SK-N-SH (cell line): ENCODE measurements around the gene MUSTN1. TPM values are rescaled to one million over a fixed set of nuclear protein-coding genes. Genes with fewer than 3 reads are reported as not detected.

Experiments used
- CTCF ChIA-PET: fragments of 300-600, 350-600 bp; formaldehyde crosslinking; extraction: SDS; loops from one replicate; lab custom pipeline; 2021; lab: Yijun Ruan, JAX
- POLR2A ChIA-PET: fragments of 350-600 bp; sonication (Branson Sonifier 250); formaldehyde crosslinking; extraction: SDS; loops from one replicate; lab custom pipeline; 2020; ENCODE audit warnings: antibody characterized with exemption, inconsistent platforms; lab: Yijun Ruan, JAX
- DNase-seq: peaks from one replicate; pipeline ENCODE4 v3.0.0; 2012
- H2AFZ ChIP-seq: fragments of 200-600 bp; sonication (generic); 2 replicates; pipeline ENCODE4 v1.8.1; 2016; ENCODE audit warnings: antibody characterized with exemption, mild to moderate bottlenecking, low read depth
- H3F3A ChIP-seq: fragments of 200-600 bp; sonication (generic); replicated peaks from 2 replicates; pipeline ENCODE3; 2016; ENCODE audit warnings: antibody characterized with exemption, mild to moderate bottlenecking; ENCODE audit not compliant: insufficient read depth
- H3K27ac ChIP-seq, 2 experiments: fragments of 200-500 bp in 1 of 2; fragments of 200-600 bp in 1 of 2; sonication (Bioruptor generic) in 1 of 2; sonication (generic), shearing (Covaris generic) in 1 of 2; 2 replicates each; pipeline versions ENCODE4 v1.5.1 to v1.6.1; 2014 to 2016; ENCODE audit warnings: low read depth in 2 of 2, inconsistent platforms in 1 of 2, low read length in 1 of 2, mild to moderate bottlenecking in 1 of 2, mixed read lengths in 1 of 2
- H3K27me3 ChIP-seq: fragments of 200-600 bp; sonication (generic), shearing (Covaris generic); 2 replicates; pipeline ENCODE4 v1.6.1; 2016; ENCODE audit warnings: mixed run types; ENCODE audit not compliant: insufficient read depth
- H3K36me3 ChIP-seq, 2 experiments: fragments of 200-500 bp in 1 of 2; fragments of 200-600 bp in 1 of 2; sonication (Bioruptor generic) in 1 of 2; sonication (generic) in 1 of 2; replicated peaks in 1 of 2; 2 replicates each; pipeline versions ENCODE3 to v1.5.1; 2014 to 2016; ENCODE audit warnings: low read length in 1 of 2, mild to moderate bottlenecking in 1 of 2; ENCODE audit not compliant: insufficient read depth in 2 of 2, control insufficient read depth in 1 of 2
- H3K4me1 ChIP-seq, 2 experiments: fragments of 200-500 bp in 1 of 2; fragments of 200-600 bp in 1 of 2; sonication (Bioruptor generic) in 1 of 2; sonication (generic), shearing (Covaris generic) in 1 of 2; 2 replicates each; pipeline versions ENCODE4 v1.5.1 to v1.6.1; 2014 to 2016; ENCODE audit warnings: low read depth in 1 of 2, low read length in 1 of 2, mixed run types in 1 of 2; ENCODE audit not compliant: insufficient read depth in 2 of 2, control insufficient read depth in 1 of 2
- H3K4me2 ChIP-seq: fragments of 200-600 bp; sonication (generic), shearing (Covaris generic); 2 replicates; pipeline ENCODE4 v1.6.1; 2017; ENCODE audit warnings: mixed run types
- H3K4me3 ChIP-seq, 2 experiments: fragments of 200-500 bp in 1 of 2; fragments of 200-600 bp in 1 of 2; sonication (Bioruptor generic) in 1 of 2; sonication (generic), shearing (Covaris generic) in 1 of 2; 2 replicates each; pipeline versions ENCODE4 v1.5.1 to v1.8.1; 2014 to 2016; ENCODE audit warnings: low read depth in 2 of 2, inconsistent platforms in 1 of 2, low read length in 1 of 2, mild to moderate bottlenecking in 1 of 2, mixed read lengths in 1 of 2, moderate library complexity in 1 of 2
- H3K79me2 ChIP-seq: fragments of 200-600 bp; sonication (generic); 2 replicates; pipeline ENCODE4 v1.8.1; 2017; ENCODE audit warnings: mild to moderate bottlenecking; ENCODE audit not compliant: insufficient read depth
- H3K9ac ChIP-seq: fragments of 200-600 bp; sonication (generic); 2 replicates; pipeline ENCODE4 v1.6.1; 2017; ENCODE audit warnings: mixed run types
- H3K9me2 ChIP-seq: fragments of 200-600 bp; sonication (generic); 2 replicates; pipeline ENCODE4 v1.6.1; 2017; ENCODE audit warnings: mixed run types
- H3K9me3 ChIP-seq: fragments of 200-600 bp; sonication (generic); 2 replicates; pipeline ENCODE4 v1.6.1; 2017; ENCODE audit warnings: mixed run types, mild to moderate bottlenecking, moderate library complexity
- H4K20me1 ChIP-seq: fragments of 200-600 bp; sonication (generic); 2 replicates; pipeline ENCODE4 v1.6.1; 2017; ENCODE audit warnings: mild to moderate bottlenecking, mixed run types; ENCODE audit not compliant: insufficient read depth
- ELF1 ChIP-seq: IDR thresholded peaks from 2 replicates; pipeline ENCODE4 v1.4.0; 2012
- EP300 ChIP-seq, 2 experiments: IDR thresholded peaks; 2 replicates each; pipeline versions ENCODE4 v1.4.0 to v1.6.1; 2012; ENCODE audit warnings: borderline replicate concordance in 1 of 2, low read depth in 1 of 2, low read length in 1 of 2
- FOSL2 ChIP-seq: IDR thresholded peaks from 2 replicates; pipeline ENCODE4 v1.4.0; 2012; ENCODE audit warnings: low read depth, mild to moderate bottlenecking, moderate library complexity, borderline replicate concordance
- GABPA ChIP-seq: IDR thresholded peaks from 2 replicates; pipeline ENCODE4 v1.4.0; 2012; ENCODE audit warnings: low read depth, mild to moderate bottlenecking
- JUND ChIP-seq: IDR thresholded peaks from 2 replicates; pipeline ENCODE4 v1.4.0; 2012
- MEF2A ChIP-seq: IDR thresholded peaks from 2 replicates; pipeline ENCODE4 v1.4.0; 2012; ENCODE audit warnings: low read depth, borderline replicate concordance
- NFIC ChIP-seq: IDR thresholded peaks from 2 replicates; pipeline ENCODE4 v1.4.0; 2012; ENCODE audit warnings: borderline replicate concordance
- POLR2AphosphoS5 ChIP-seq: IDR thresholded peaks from 2 replicates; pipeline ENCODE4 v1.6.1; 2012; ENCODE audit warnings: low read depth, low read length
- RAD21 ChIP-seq: IDR thresholded peaks from 2 replicates; pipeline ENCODE4 v1.6.1; 2012; ENCODE audit warnings: mild to moderate bottlenecking, low read length
- RCOR1 ChIP-seq: fragments of 150-350 bp; IDR thresholded peaks from 2 replicates; pipeline ENCODE4 v1.6.1; 2017; ENCODE audit warnings: antibody characterized with exemption, low read length
- RFX5 ChIP-seq: IDR thresholded peaks from 2 replicates; pipeline ENCODE4 v1.6.1; 2012; ENCODE audit warnings: mild to moderate bottlenecking, improper control_type of control experiment, low read length
- SIN3A ChIP-seq: IDR thresholded peaks from 2 replicates; pipeline ENCODE4 v1.6.1; 2012; ENCODE audit warnings: low read depth, mild to moderate bottlenecking, low read length, moderate library complexity, borderline replicate concordance
- TAF1 ChIP-seq: IDR thresholded peaks from 2 replicates; pipeline ENCODE4 v1.6.1; 2012; ENCODE audit warnings: low read depth, mild to moderate bottlenecking, low read length, moderate library complexity, borderline replicate concordance
- TCF12 ChIP-seq: IDR thresholded peaks from 2 replicates; pipeline ENCODE4 v1.4.0; 2012
- TEAD4 ChIP-seq: IDR thresholded peaks from 2 replicates; pipeline ENCODE4 v1.4.0; 2012; ENCODE audit warnings: mild to moderate bottlenecking, borderline replicate concordance; ENCODE audit not compliant: insufficient read depth
- WGBS: methylation state at CpG from one replicate; pipeline ENCODE4 v1.1.6; 2017; ENCODE audit warnings: low lambda C conversion rate; 5-methylcytosine and 5-hydroxymethylcytosine counted together
- polyA plus RNA-seq, 3 experiments: library from polyadenylated mRNA; depleted of rRNA; stranded (reverse); fragments of >200 nt; gene quantifications; 2 replicates each; pipeline ENCODE4 v1.2.3, GENCODE V29; 2012
- TF ChIP-seq, protein P1 (sequence below): IDR thresholded peaks from 2 replicates; pipeline ENCODE4 v1.4.0; 2012; ENCODE audit warnings: low read depth, borderline replicate concordance
- TF ChIP-seq, protein P2 (sequence below): IDR thresholded peaks from 2 replicates; pipeline ENCODE4; 2012
- TF ChIP-seq, protein P3 (sequence below): fragments of 150-350 bp; IDR thresholded peaks from 2 replicates; pipeline ENCODE4 v1.6.1; 2016; ENCODE audit warnings: mild to moderate bottlenecking, low read depth, low read length

Gene MUSTN1
- polyA plus RNA-seq, 1 of the 3 experiments (the other 2 are of a cell fraction), result 0.54 TPM

DNA sequence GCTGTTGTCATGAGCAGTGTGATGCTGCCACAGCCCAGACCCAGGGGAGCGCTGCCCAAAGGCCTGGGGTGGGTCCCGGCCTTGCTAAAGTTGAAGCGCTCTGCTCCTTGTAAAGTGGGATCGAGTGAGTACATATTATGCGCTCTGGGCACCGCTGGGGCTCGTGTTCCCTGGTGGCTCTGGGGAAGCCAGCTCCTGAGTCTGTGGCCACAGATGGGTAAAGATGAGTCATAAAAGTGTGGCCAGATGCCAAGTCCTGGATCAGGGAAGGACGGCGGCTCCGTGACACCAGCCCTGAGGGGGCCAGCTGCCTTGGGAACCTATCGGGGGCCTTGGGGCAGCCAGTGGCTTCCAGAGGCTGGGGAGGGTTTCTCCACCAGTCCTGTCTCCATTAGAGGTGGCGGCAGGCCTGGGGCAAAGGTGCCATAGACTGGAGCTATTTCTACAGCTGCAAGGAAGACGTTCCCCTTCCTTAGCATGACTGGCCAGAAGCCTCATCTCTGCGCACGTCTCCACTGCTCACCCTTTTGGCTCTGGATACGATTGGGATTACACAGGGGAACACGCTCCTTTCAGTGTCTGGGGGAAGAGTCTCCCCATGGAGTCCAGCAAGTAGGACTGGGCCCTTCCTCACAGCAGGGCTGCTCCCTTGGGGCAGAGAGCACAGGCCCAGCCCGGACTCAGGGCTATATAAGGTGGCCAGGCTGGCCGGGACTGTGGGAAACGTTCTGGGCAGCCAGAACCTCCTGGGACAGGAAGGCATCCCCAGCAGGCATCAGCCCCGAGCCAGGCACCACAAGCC lies 3.1 kb downstream of the MUSTN1 start:
- Histone ChIP-seq H3K9ac (no peak overlapping the region), H3K27ac (peak overlapping the region in 1 of 2 experiments; percentile 16; a peak in 2 of 4 replicates), H3K4me3 (no peak overlapping the region), H3K36me3 (no peaks in the 10 kb centered on the region), H3K4me1 (peaks cover 4 to 21% of the 10 kb centered on the region in 2 experiments; a peak in 1 of 4 replicates), H4K20me1 (0 out of 2 replicates have a peak, but pooled peaks cover 6% of the 10 kb centered on the region), H3K4me2 (peak overlapping the region; percentile 29; the same call in 1 of the 2 replicates), H2AFZ (no peak overlapping the region)
- CTCF ChIA-PET, result interaction anchor here (0.7 to 2.0 kb wide), 4 partner anchors 11 to 238 kb away, joined by 3 to 5 read pairs (median 3); no protein-coding TSS in a partner anchor
- POLR2A ChIA-PET, result interaction anchor here (0.9 kb wide), 1 partner anchor 61 kb away, joined by 5 read pairs; the partner anchor contains the start of gene NEK4
- 36% methylated on average over 19 of the region's 21 CpGs for WGBS
- TF ChIP-seq TEAD4 (no peak), RCOR1 (no peak), ELF1 (no peak), JUND (peak; percentile 42; the same call in 1 of the 2 replicates), POLR2AphosphoS5 (0 out of 2 replicates have a peak, but pooled peaks have one; percentile 14), NFIC (peak; percentile 87), EP300 (IDR thresholded peaks at IDR 0.05; ENCODE audit: borderline replicate concordance in 1 of 2, low read depth in 1 of 2, low read length in 1 of 2) (no peak), MEF2A (no peak), TCF12 (peak; percentile 40; the same call in 1 of the 2 replicates), GABPA (no peak), SIN3A (peak; percentile 32; the same call in 1 of the 2 replicates), RFX5 (no peak), RAD21 (no peak), FOSL2 (peak; percentile 79; the same call in 1 of the 2 replicates), TAF1 (no peak)
- TF ChIP-seq, protein P1, sequence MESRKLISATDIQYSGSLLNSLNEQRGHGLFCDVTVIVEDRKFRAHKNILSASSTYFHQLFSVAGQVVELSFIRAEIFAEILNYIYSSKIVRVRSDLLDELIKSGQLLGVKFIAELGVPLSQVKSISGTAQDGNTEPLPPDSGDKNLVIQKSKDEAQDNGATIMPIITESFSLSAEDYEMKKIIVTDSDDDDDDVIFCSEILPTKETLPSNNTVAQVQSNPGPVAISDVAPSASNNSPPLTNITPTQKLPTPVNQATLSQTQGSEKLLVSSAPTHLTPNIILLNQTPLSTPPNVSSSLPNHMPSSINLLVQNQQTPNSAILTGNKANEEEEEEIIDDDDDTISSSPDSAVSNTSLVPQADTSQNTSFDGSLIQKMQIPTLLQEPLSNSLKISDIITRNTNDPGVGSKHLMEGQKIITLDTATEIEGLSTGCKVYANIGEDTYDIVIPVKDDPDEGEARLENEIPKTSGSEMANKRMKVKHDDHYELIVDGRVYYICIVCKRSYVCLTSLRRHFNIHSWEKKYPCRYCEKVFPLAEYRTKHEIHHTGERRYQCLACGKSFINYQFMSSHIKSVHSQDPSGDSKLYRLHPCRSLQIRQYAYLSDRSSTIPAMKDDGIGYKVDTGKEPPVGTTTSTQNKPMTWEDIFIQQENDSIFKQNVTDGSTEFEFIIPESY, result no peak
- TF ChIP-seq, protein P2, sequence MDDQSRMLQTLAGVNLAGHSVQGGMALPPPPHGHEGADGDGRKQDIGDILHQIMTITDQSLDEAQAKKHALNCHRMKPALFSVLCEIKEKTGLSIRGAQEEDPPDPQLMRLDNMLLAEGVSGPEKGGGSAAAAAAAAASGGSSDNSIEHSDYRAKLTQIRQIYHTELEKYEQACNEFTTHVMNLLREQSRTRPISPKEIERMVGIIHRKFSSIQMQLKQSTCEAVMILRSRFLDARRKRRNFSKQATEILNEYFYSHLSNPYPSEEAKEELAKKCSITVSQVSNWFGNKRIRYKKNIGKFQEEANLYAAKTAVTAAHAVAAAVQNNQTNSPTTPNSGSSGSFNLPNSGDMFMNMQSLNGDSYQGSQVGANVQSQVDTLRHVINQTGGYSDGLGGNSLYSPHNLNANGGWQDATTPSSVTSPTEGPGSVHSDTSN, result no peak
- TF ChIP-seq, protein P3, sequence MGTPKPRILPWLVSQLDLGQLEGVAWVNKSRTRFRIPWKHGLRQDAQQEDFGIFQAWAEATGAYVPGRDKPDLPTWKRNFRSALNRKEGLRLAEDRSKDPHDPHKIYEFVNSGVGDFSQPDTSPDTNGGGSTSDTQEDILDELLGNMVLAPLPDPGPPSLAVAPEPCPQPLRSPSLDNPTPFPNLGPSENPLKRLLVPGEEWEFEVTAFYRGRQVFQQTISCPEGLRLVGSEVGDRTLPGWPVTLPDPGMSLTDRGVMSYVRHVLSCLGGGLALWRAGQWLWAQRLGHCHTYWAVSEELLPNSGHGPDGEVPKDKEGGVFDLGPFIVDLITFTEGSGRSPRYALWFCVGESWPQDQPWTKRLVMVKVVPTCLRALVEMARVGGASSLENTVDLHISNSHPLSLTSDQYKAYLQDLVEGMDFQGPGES, result no peak
- TF ChIP-seq, all 33 proteins: peak for 6
- Histone ChIP-seq H3K27me3 (no peaks in the 10 kb centered on the region), H3K79me2 (no peaks in the 10 kb centered on the region), H3K9me2 (no peaks in the 10 kb centered on the region), H3K9me3 (no peaks in the 10 kb centered on the region), H3F3A (no peaks in the 10 kb centered on the region)
- peak; percentile 79 for DNase-seq
